K562 (cell line): ENCODE results near the gene PPL. TPM values are rescaled to one million over a fixed set of nuclear protein-coding genes. Genes with fewer than 3 reads are reported as not detected.

Source experiments
- ATAC-seq: fragments of 200-7000 bp; cut with Tn5 transposase; 3 replicates; pipeline ENCODE4 v1.9.1; 2020; ENCODE audit warnings: moderate library complexity
- BruUV-seq: library from RNA; stranded (reverse); fragments of 400-500 nt; replicated peaks from 2 replicates; lab custom pipeline; 2021; lab: Mats Ljungman, UMichigan
- CTCF ChIA-PET: fragments of 300-600 bp; formaldehyde crosslinking; extraction: SDS; loops from one replicate; lab custom pipeline; 2021; ENCODE audit warnings: low intra/inter-chr PET ratio; lab: Yijun Ruan, JAX
- POLR2A ChIA-PET: fragments of 300-600, 350-650 bp; sonication (Branson Sonifier 250); formaldehyde crosslinking; extraction: SDS; loops from one replicate; lab custom pipeline; 2021; ENCODE audit warnings: antibody characterized with exemption, inconsistent platforms; lab: Yijun Ruan, JAX
- DNase-seq, 4 experiments: peaks; one replicate each; pipeline versions ENCODE4 v3.0.0 to v3.0.0-alpha.2; 2011 to 2018; ENCODE audit warnings: low spot score in 3 of 4, mixed read lengths in 3 of 4; ENCODE audit errors: extremely low read depth in 1 of 4
- FAIRE-seq: peaks from 2 replicates; lab custom pipeline; 2011; peaks lifted over from hg19 to GRCh38; lab: Jason Lieb, UNC
- H2AFZ ChIP-seq: 2 replicates; pipeline ENCODE4 v1.6.0; 2011; ENCODE audit warnings: low read depth, low read length, control low read depth, inconsistent platforms
- H3K27ac ChIP-seq: fragments of 200-600 bp; 3 replicates; pipeline ENCODE4 v1.8.0; 2011; ENCODE audit warnings: low read depth, mild to moderate bottlenecking, control low read depth, inconsistent platforms, low read length, moderate library complexity, mixed read lengths; ENCODE audit errors: extremely low read depth
- H3K27me3 ChIP-seq, 2 experiments: fragments of 300-600 bp in 1 of 2; 2 replicates in 1 of 2; 3 replicates in 1 of 2; pipeline versions ENCODE4 v1.6.0 to v1.8.0; 2011; ENCODE audit warnings: inconsistent platforms in 2 of 2, low read length in 2 of 2, mild to moderate bottlenecking in 1 of 2, mixed read lengths in 1 of 2, moderate library complexity in 1 of 2; ENCODE audit not compliant: control insufficient read depth in 2 of 2, insufficient read depth in 2 of 2
- H3K36me3 ChIP-seq: fragments of 300-600 bp; 3 replicates; pipeline ENCODE4 v1.8.0; 2011; ENCODE audit warnings: mild to moderate bottlenecking, low read length, inconsistent platforms; ENCODE audit not compliant: control insufficient read depth, insufficient read depth
- H3K4me1 ChIP-seq, 2 experiments: fragments of 200-600 bp in 1 of 2; replicated peaks in 1 of 2; 2 replicates in 1 of 2; 3 replicates in 1 of 2; pipeline versions ENCODE4 v1.5.1 to v1.8.0; 2011; ENCODE audit warnings: inconsistent platforms in 2 of 2, low read length in 2 of 2, mild to moderate bottlenecking in 1 of 2, mixed read lengths in 1 of 2, moderate library complexity in 1 of 2; ENCODE audit not compliant: control insufficient read depth in 2 of 2, insufficient read depth in 2 of 2
- H3K4me2 ChIP-seq: 2 replicates; pipeline ENCODE4 v1.6.1; 2011; ENCODE audit warnings: low read length, control low read depth, inconsistent platforms, mixed read lengths; ENCODE audit not compliant: insufficient read depth
- H3K4me3 ChIP-seq: fragments of 200-600 bp; sonication (generic), shearing (Covaris generic); 2 replicates; pipeline ENCODE4 v1.5.1; 2016; ENCODE audit warnings: control low read depth, inconsistent platforms
- H3K79me2 ChIP-seq: fragments of 200-600 bp; 3 replicates; pipeline ENCODE4 v1.8.0; 2011; ENCODE audit warnings: low read length, inconsistent platforms; ENCODE audit not compliant: control insufficient read depth, insufficient read depth
- H3K9ac ChIP-seq, 2 experiments: 2 replicates each; pipeline versions ENCODE4 v1.6.0 to v1.6.1; 2011; ENCODE audit warnings: low read depth in 2 of 2, low read length in 2 of 2, control low read depth in 1 of 2, inconsistent platforms in 1 of 2, mild to moderate bottlenecking in 1 of 2, mixed read lengths in 1 of 2; ENCODE audit not compliant: insufficient read depth in 1 of 2
- H3K9me1 ChIP-seq: one replicate; pipeline ENCODE4 v1.6.0; 2011; ENCODE audit warnings: inconsistent platforms, mild to moderate bottlenecking, low read length, moderate library complexity; ENCODE audit not compliant: control insufficient read depth, insufficient read depth
- H3K9me3 ChIP-seq: replicated peaks from 2 replicates; pipeline ENCODE4 v1.5.1; 2011; ENCODE audit warnings: low read depth, low read length, inconsistent platforms; ENCODE audit not compliant: control insufficient read depth, insufficient read depth
- H4K20me1 ChIP-seq: replicated peaks from 2 replicates; pipeline ENCODE4 v1.6.1; 2011; ENCODE audit warnings: low read length, inconsistent platforms, mixed read lengths; ENCODE audit not compliant: control insufficient read depth, insufficient read depth
- CHD1 ChIP-seq: fragments of 200-600 bp; sonication (generic); IDR thresholded peaks from one replicate; pipeline ENCODE4 v1.6.1; 2012; ENCODE audit warnings: mild to moderate bottlenecking, moderate library complexity, low read length, inconsistent platforms
- CREM ChIP-seq: IDR thresholded peaks from 2 replicates; pipeline ENCODE4 v1.6.1; 2014; ENCODE audit warnings: antibody characterized with exemption, low read depth
- NFATC3 ChIP-seq: fragments of 450-650 bp; IDR thresholded peaks from 2 replicates; pipeline ENCODE4 v1.6.1; 2017; ENCODE audit warnings: mild to moderate bottlenecking
- NR1H2 ChIP-seq: sonication (generic); formaldehyde crosslinking; IDR thresholded peaks from 2 replicates; pipeline ENCODE4 v1.4.0; 2020; ENCODE audit warnings: mild to moderate bottlenecking, missing genetic modification reagents
- PBX2 ChIP-seq, 2 experiments: IDR thresholded peaks in 1 of 2; conservative IDR thresholded peaks in 1 of 2; 2 replicates each; pipeline ENCODE4 v1.6.1; 2016; ENCODE audit warnings: low read depth in 2 of 2, mild to moderate bottlenecking in 1 of 2, missing compliant biosample characterization in 1 of 2, missing genetic modification characterization in 1 of 2, moderate library complexity in 1 of 2
- RFX1 ChIP-seq: fragments of 450-650 bp; IDR thresholded peaks from 2 replicates; pipeline ENCODE4 v1.6.1; 2016; ENCODE audit warnings: mild to moderate bottlenecking, moderate library complexity
- SIN3A ChIP-seq, 2 experiments: fragments of 150-350 bp in 1 of 2; IDR thresholded peaks; 2 replicates each; pipeline ENCODE4 v1.6.1; 2011 to 2016; ENCODE audit warnings: borderline replicate concordance in 2 of 2, low read depth in 2 of 2, low read length in 2 of 2, mild to moderate bottlenecking in 2 of 2, moderate library complexity in 2 of 2; ENCODE audit not compliant: control insufficient read depth in 1 of 2
- SPI1 ChIP-seq: IDR thresholded peaks from 2 replicates; pipeline ENCODE4 v1.6.1; 2011; ENCODE audit warnings: low read depth, low read length, control low read depth, borderline replicate concordance
- UBTF ChIP-seq, 2 experiments: IDR thresholded peaks; 2 replicates each; pipeline ENCODE4 v1.6.1; 2012; ENCODE audit warnings: improper control_type of control experiment in 2 of 2, low read depth in 2 of 2, low read length in 2 of 2, borderline replicate concordance in 1 of 2
- YY1 ChIP-seq, 3 experiments: IDR thresholded peaks; 2 replicates each; pipeline ENCODE4 v1.6.1; 2011; ENCODE audit warnings: low read length in 2 of 3, mild to moderate bottlenecking in 2 of 3, moderate library complexity in 2 of 3, borderline replicate concordance in 1 of 3, control low read depth in 1 of 3, low read depth in 1 of 3; ENCODE audit not compliant: insufficient read depth in 3 of 3, insufficient replicate concordance in 2 of 3, control insufficient read depth in 1 of 3, insufficient read length in 1 of 3; ENCODE audit errors: extremely low read depth in 1 of 3
- ZBTB7A ChIP-seq: IDR thresholded peaks from 2 replicates; pipeline ENCODE4 v1.6.1; 2011; ENCODE audit warnings: low read depth, mild to moderate bottlenecking, low read length, moderate library complexity, borderline replicate concordance; ENCODE audit not compliant: control insufficient read depth
- ZC3H4 ChIP-seq: sonication (generic); formaldehyde crosslinking; IDR thresholded peaks from 2 replicates; pipeline ENCODE4 v1.9.0; 2021; ENCODE audit warnings: missing genetic modification reagents, borderline replicate concordance
- ZNF217 ChIP-seq: sonication (generic); formaldehyde crosslinking; IDR thresholded peaks from 2 replicates; pipeline ENCODE4 v1.8.0; 2022; ENCODE audit warnings: mild to moderate bottlenecking, missing genetic modification reagents
- ZNF507 ChIP-seq: conservative IDR thresholded peaks from 2 replicates; pipeline ENCODE4 v1.6.1; 2017; ENCODE audit warnings: missing genetic modification characterization, missing compliant biosample characterization
- WGBS: fragments of 100-300 bp; shearing (Covaris generic); methylation state at CpG from one replicate; pipeline ENCODE4 v1.1.6; 2016; ENCODE audit warnings: low coverage, mixed read lengths; ENCODE audit not compliant: insufficient coverage; ENCODE audit errors: missing lambda C conversion rate; 5-methylcytosine and 5-hydroxymethylcytosine counted together
- in situ Hi-C: fragments of 300-500 bp; cut with MboI; formaldehyde crosslinking; loops from 4 replicates; pipeline ENCODE4 v1.15.0; 2018; ENCODE audit warnings: inconsistent platforms, mixed read lengths
- intact Hi-C: fragments of 100-400 bp; cut with micrococcal nuclease; formaldehyde crosslinking; loops from 2 replicates; pipeline ENCODE4 v1.14.2; 2022
- polyA plus RNA-seq, 8 experiments: library from polyadenylated mRNA; depleted of rRNA in 4 of 8; stranded (reverse) in 5 of 8; unstranded in 3 of 8; fragments of >200 nt; fragmentation: Nextera tagmentation in 2 of 8; fragmentation: Illumina TruSeq in 1 of 8; extraction: Ambion mirVana in 2 of 8; extraction: Trizol in 1 of 8; gene quantifications; 2 replicates each; pipeline versions ENCODE4 v1.2.1 to v1.2.3, GENCODE V29; 2011 to 2014; ENCODE audit warnings: inconsistent platforms in 1 of 8, missing spikeins in 1 of 8
- total RNA-seq, 7 experiments: library from RNA; depleted of rRNA in 6 of 7; stranded (reverse); fragments of >200 nt in 6 of 7; fragmentation: Illumina TruSeq in 2 of 7; extraction: Trizol in 2 of 7; gene quantifications; 2 replicates each; pipeline versions ENCODE4 v1.2.1 to v1.2.3, GENCODE V29; 2011 to 2021; ENCODE audit warnings: low replicate concordance in 1 of 7

PPL gene
- total and polyA plus RNA-seq, 9 of the 15 experiments (the other 6 are each of a cell fraction or from before 2014, with no cell fraction given) = 0.01 to 0.15 (median 0.07) TPM; not detected in 3

GRCh38 chr16:4846503-4846900 is 90.4 kb downstream of the PPL start:
- peaks cover 23 to 28% of the 10 kb centered on the region in 2 experiments; a peak in 4 of 5 replicates for H3K4me1 ChIP-seq
- H3K4me3 ChIP-seq = peak overlapping the region; percentile 98
- H4K20me1 ChIP-seq = peaks cover 27% of the 10 kb centered on the region
- no peaks in the 10 kb centered on the region for H3K9me1 ChIP-seq
- FAIRE-seq = no peak
- no TSS peak for BruUV-seq
- in situ Hi-C loops = no loop called here
- H3K36me3 ChIP-seq = peaks cover 53% of the 10 kb centered on the region
- intact Hi-C loops = loop anchor here (2.0 to 5.0 kb wide), 3 partner anchors 44 to 114 kb away; partner anchors contain the start of genes ANKS3, DNAAF8, ROGDI and ZNF500
- H3K9ac ChIP-seq = peak overlapping the region; percentile 96 to 98
- H3K9me3 ChIP-seq = no peaks in the 10 kb centered on the region
- POLR2A ChIA-PET = interaction anchor here (0.6 to 1.7 kb wide), 8 partner anchors 10 to 974 kb away, joined by 3 to 11 read pairs (median 3); no protein-coding TSS in a partner anchor
- CTCF ChIA-PET = no interaction called here
- H3K79me2 ChIP-seq = peaks cover 75% of the 10 kb centered on the region
- no peak for TF ChIP-seq ZC3H4 (CRISPR knock-in tag)
- peak; percentile 6 to 23; a peak in 1 of 4 replicates for TF ChIP-seq SIN3A (IDR thresholded peaks at IDR 0.05; ENCODE audit: borderline replicate concordance in 2 of 2, control insufficient read depth in 1 of 2, low read depth in 2 of 2, low read length in 2 of 2)
- TF ChIP-seq PBX2 (CRISPR knock-in tag; IDR thresholded peaks at IDR 0.05; ENCODE audit: low read depth) = no peak
- TF ChIP-seq PBX2 (tag; conservative IDR thresholded peaks at IDR 0.05; ENCODE audit: low read depth) = 0 out of 2 replicates have a peak, but pooled peaks have one; percentile 21
- no peak for TF ChIP-seq NFATC3
- peak; percentile 50 for TF ChIP-seq CHD1
- no peak for TF ChIP-seq ZNF217
- TF ChIP-seq ZNF507 (tag) = no peak
- 0 out of 2 replicates have a peak, but pooled peaks have one; percentile 44 for TF ChIP-seq NR1H2 (CRISPR knock-in tag)
- peak; percentile 30; the same call in 1 of the 2 replicates for TF ChIP-seq SPI1
- TF ChIP-seq CREM = 0 out of 2 replicates have a peak, but pooled peaks have one; percentile 18
- TF ChIP-seq UBTF (IDR thresholded peaks at IDR 0.05; ENCODE audit: borderline replicate concordance in 1 of 2, low read depth in 2 of 2, low read length in 2 of 2) = 0 out of 4 replicates have a peak, but pooled peaks of 1 of the 2 experiments have one; percentile 22
- TF ChIP-seq ZBTB7A = 0 out of 2 replicates have a peak, but pooled peaks have one; percentile 22
- peak; percentile 24; the same call in 1 of the 2 replicates for TF ChIP-seq RFX1
- peak in 1 of 3 experiments; percentile 9 for TF ChIP-seq YY1 (IDR thresholded peaks at IDR 0.05; ENCODE audit: borderline replicate concordance in 1 of 3, control insufficient read depth in 1 of 3, extremely low read depth in 1 of 3, insufficient read depth in 3 of 3, insufficient read length in 1 of 3, insufficient replicate concordance in 2 of 3, low read depth in 1 of 3, low read length in 2 of 3)
- TF ChIP-seq, all 486 proteins: peak for 10
- Histone ChIP-seq H3K4me2 (peak overlapping the region; percentile 99), H3K27me3 (no peaks in the 10 kb centered on the region), H3K27ac (peak overlapping the region; percentile 95), H2AFZ (no peak overlapping the region; the same call in 1 of the 2 replicates)
- under 1% methylated on average over 23 of the region's 27 CpGs for WGBS
- ATAC-seq (peak; percentile 52), DNase-seq (peak in 2 of 4 experiments; percentile 22 to 65)
